Adrenal gland (tissue), 5 donors: Measurements from ENCODE around the gene ICOSLG.
"Not testable (repeated sequence)": the region's sequence is repeated elsewhere in the genome, so short reads cannot be mapped to it uniquely, and the experiment has no call there.

Experiments used
- CTCF ChIP-seq, 6 experiments: fragments of 450-650 bp in 4 of 6; fragments of 200-600 bp in 2 of 6; sonication (generic) in 1 of 6; IDR thresholded peaks; 1 replicate in 5 of 6; 2 replicates in 1 of 6; pipeline versions ENCODE4 v1.5.1 to v1.8.0; 2016 to 2021; ENCODE audit warnings: antibody characterized with exemption in 6 of 6, mild to moderate bottlenecking in 2 of 6, moderate library complexity in 1 of 6
- POLR2A ChIP-seq, 2 donors: fragments of 450-650 bp; IDR thresholded peaks; one replicate each; pipeline ENCODE4 v1.6.1; 2017; ENCODE audit warnings: antibody characterized with exemption in 2 of 2, mild to moderate bottlenecking in 2 of 2, moderate library complexity in 1 of 2
- donor health status: DM: no; HTN: no; CAD: no.

GRCh38 chr21:44194451-44194850, 46.3 kb downstream of the ICOSLG start:
- TF ChIP-seq POLR2A, CTCF (IDR thresholded peaks at IDR 0.05): not testable (repeated sequence)
